Lung (tissue), 12 donors: Measurements from ENCODE around the gene CPA2. TPM values are rescaled to one million over a fixed set of nuclear protein-coding genes. Genes with fewer than 3 reads are reported as not detected.
"Not testable (repeated sequence)": the region's sequence is repeated elsewhere in the genome, so short reads cannot be mapped to it uniquely, and the experiment has no call there.

Experiments
- ATAC-seq: fragments of 200-7000 bp; cut with Tn5 transposase; one replicate; pipeline ENCODE4 v1.9.1; 2020; ENCODE audit warnings: moderate number of reproducible peaks; ENCODE audit not compliant: insufficient read depth, low FRiP score
- DNase-seq, 3 donors: peaks; one replicate each; pipeline ENCODE4 v3.0.0-alpha.2; 2013 to 2017
- H3K27ac ChIP-seq, 2 donors: one replicate each; pipeline ENCODE4 v1.5.1; 2013; ENCODE audit warnings: mild to moderate bottlenecking in 2 of 2, moderate library complexity in 2 of 2, control low read depth in 1 of 2, inconsistent platforms in 1 of 2, low read depth in 1 of 2, low read length in 1 of 2
- H3K27me3 ChIP-seq, 3 donors: one replicate each; pipeline ENCODE4 v1.5.1; 2013; ENCODE audit warnings: low read length in 2 of 3; ENCODE audit not compliant: control insufficient read depth in 3 of 3, insufficient read depth in 3 of 3
- H3K36me3 ChIP-seq, 4 donors: one replicate each; pipeline ENCODE4 v1.5.1; 2013; ENCODE audit warnings: low read length in 4 of 4, mild to moderate bottlenecking in 1 of 4, moderate library complexity in 1 of 4; ENCODE audit not compliant: control insufficient read depth in 4 of 4, insufficient read depth in 4 of 4
- H3K4me1 ChIP-seq, 5 donors: one replicate each; pipeline ENCODE4 v1.5.1; 2013; ENCODE audit warnings: low read length in 5 of 5, mild to moderate bottlenecking in 2 of 5, moderate library complexity in 1 of 5; ENCODE audit not compliant: control insufficient read depth in 5 of 5, insufficient read depth in 5 of 5
- H3K4me3 ChIP-seq: one replicate; pipeline ENCODE4 v1.5.1; 2013; ENCODE audit warnings: mild to moderate bottlenecking, control low read depth, moderate library complexity
- H3K9ac ChIP-seq, 2 donors: one replicate each; pipeline ENCODE4 v1.5.1; 2013; ENCODE audit warnings: low read length in 2 of 2, control low read depth in 1 of 2; ENCODE audit not compliant: insufficient read depth in 1 of 2
- H3K9me3 ChIP-seq, 4 donors: one replicate each; pipeline ENCODE4 v1.5.1; 2013; ENCODE audit warnings: low read length in 3 of 4, mild to moderate bottlenecking in 1 of 4, moderate library complexity in 1 of 4; ENCODE audit not compliant: control insufficient read depth in 4 of 4, insufficient read depth in 3 of 4
- CTCF ChIP-seq: IDR thresholded peaks from 2 replicates; pipeline ENCODE4 v1.5.1; 2012; ENCODE audit warnings: mild to moderate bottlenecking; ENCODE audit errors: control extremely low read depth, extremely low read depth
- WGBS, 2 donors: extraction: QIAGEN DNeasy Blood & Tissue Kit; methylation state at CpG; one replicate each; pipeline ENCODE4 v1.1.7; 2013; 5-methylcytosine and 5-hydroxymethylcytosine counted together
- polyA plus RNA-seq, 2 donors: library from polyadenylated mRNA; stranded (reverse); fragments of 200-250 nt; gene quantifications; one replicate each; pipeline ENCODE4 v1.2.1, GENCODE V29; 2013
- total RNA-seq, 2 donors: library from RNA; depleted of rRNA in 1 of 2; stranded (reverse); fragments of >200 nt in 1 of 2; gene quantifications; one replicate each; pipeline ENCODE4 v1.2.1, GENCODE V29; 2014 to 2021
- donor health status: control.
- donor health status: control.
- donor health status: Bipolar disorder and iron deficiency.
- donor health status: healthy.
- donor health status: DM: yes; HTN: yes; CAD: no.

Gene CPA2
- total and polyA plus RNA-seq, 4 donors: 0.21 to 2.0 TPM; not detected in 2

- ATAC-seq: no peak
- no peak for DNase-seq
- Histone ChIP-seq H3K4me3 (no peak overlapping the region), H3K9me3 (no peaks in the 10 kb centered on the region), H3K27me3 (no peaks in the 10 kb centered on the region), H3K9ac (no peak overlapping the region), H3K4me1 (no peaks in the 10 kb centered on the region), H3K36me3 (no peaks in the 10 kb centered on the region), H3K27ac (no peak overlapping the region)
- WGBS, 2 donors: 93 to 94% methylated on average over 1 of the region's 1 CpG
- TF ChIP-seq CTCF: no peak
These were observed 26.4 kb upstream of the CPA2 start for GRCh38 chr7:130240240-130240639.

GRCh38 chr7:130242198-130243014, 24.3 kb upstream of the CPA2 start:
- TF ChIP-seq CTCF: peak; percentile 50
- Histone ChIP-seq H3K4me3 (no peak overlapping the region), H3K9ac (no peak overlapping the region), H3K36me3 (no peaks in the 10 kb centered on the region), H3K4me1 (no peaks in the 10 kb centered on the region), H3K9me3 (peaks cover 0 to 4% (median 0%) of the 10 kb centered on the region in 4 donors), H3K27me3 (no peaks in the 10 kb centered on the region), H3K27ac (no peak overlapping the region)
- peak; percentile 27 to 33 (median 28) for DNase-seq
- no peak for ATAC-seq
- WGBS, 2 donors: 35 to 38% methylated on average over 5 of the region's 5 CpGs

GRCh38 chr7:130243486-130243885, 23.2 kb upstream of the CPA2 start:
- not testable (repeated sequence) for H3K4me3 ChIP-seq, H3K36me3 ChIP-seq, H3K9ac ChIP-seq, H3K27me3 ChIP-seq, H3K9me3 ChIP-seq, H3K27ac ChIP-seq, H3K4me1 ChIP-seq, ATAC-seq
- 31 to 41% methylated on average over 1 of the region's 1 CpG for whole genome bisulfite sequencing, 2 donors
- peak in 2 of 3 donors; percentile 78 to 81 for DNase-seq

- not testable (repeated sequence) for H3K4me1 ChIP-seq, DNase-seq, H3K9me3 ChIP-seq, H3K9ac ChIP-seq, H3K27ac ChIP-seq, ATAC-seq, H3K27me3 ChIP-seq, H3K36me3 ChIP-seq, H3K4me3 ChIP-seq
- 90 to 100% methylated on average over 1 of the region's 1 CpG for WGBS, 2 donors
These were observed 20.2 kb upstream of the CPA2 start for GRCh38 chr7:130246491-130246890.

GRCh38 chr7:130248842-130249241, 17.8 kb upstream of the CPA2 start:
- ATAC-seq, H3K9ac ChIP-seq, H3K36me3 ChIP-seq, H3K9me3 ChIP-seq, H3K27ac ChIP-seq, DNase-seq, H3K27me3 ChIP-seq, H3K4me1 ChIP-seq, H3K4me3 ChIP-seq: not testable (repeated sequence)
- 93 to 96% methylated on average over 5 of the region's 5 CpGs for WGBS, 2 donors

GRCh38 chr7:130249626-130250025, 17.0 kb upstream of the CPA2 start:
- ATAC-seq, H3K4me3 ChIP-seq, H3K4me1 ChIP-seq, H3K27me3 ChIP-seq, H3K36me3 ChIP-seq, H3K9me3 ChIP-seq, DNase-seq, H3K27ac ChIP-seq, H3K9ac ChIP-seq: not testable (repeated sequence)
- 67 to 85% methylated on average over 3 of the region's 3 CpGs for WGBS, 2 donors
